ENCODE results near the gene ROR1.

ROR1 gene

GRCh38 chr1:63971557-63971956, 197.7 kb downstream of the ROR1 start:
- no peak for DNase-seq (ENCODE audit: low spot score)
- no peak overlapping the region for H3K27ac ChIP-seq (ENCODE audit: poor library complexity, severe bottlenecking)
- H3K36me3 ChIP-seq (ENCODE audit: low read depth), result no peaks in the 10 kb centered on the region
- H3K4me3 ChIP-seq (ENCODE audit: severe bottlenecking), result no peak overlapping the region
- H3K9me3 ChIP-seq (ENCODE audit: severe bottlenecking), result no peaks in the 10 kb centered on the region
- H3K27me3 ChIP-seq (ENCODE audit: insufficient read depth, poor library complexity, severe bottlenecking), result no peaks in the 10 kb centered on the region
- no peak for ATAC-seq (ENCODE audit: low read depth)
- no peak for TF ChIP-seq CTCF (IDR thresholded peaks at IDR 0.05; ENCODE audit: poor library complexity, severe bottlenecking)
- H3K4me1 ChIP-seq (ENCODE audit: insufficient read depth, poor library complexity, severe bottlenecking), result no peaks in the 10 kb centered on the region

DNA sequence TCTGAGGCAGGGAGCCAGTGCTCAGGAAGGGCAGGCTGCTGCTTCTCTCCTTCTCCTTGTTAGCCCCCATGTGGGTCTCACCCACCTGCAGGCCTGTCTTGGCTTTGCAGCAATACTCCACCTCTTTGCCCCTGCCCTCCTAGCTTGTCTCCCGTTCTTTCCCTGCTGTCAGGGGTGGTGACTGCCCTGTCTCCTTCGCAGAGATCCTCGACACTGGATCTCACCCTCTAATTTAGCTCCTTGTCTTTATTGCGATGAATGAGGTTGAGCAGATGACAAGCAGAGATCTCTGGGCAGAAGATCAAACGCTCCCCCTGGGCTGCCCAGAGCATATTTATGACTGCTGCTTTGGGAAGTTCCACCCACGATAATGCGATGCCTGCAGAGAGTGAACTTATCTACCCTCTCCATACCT, 199.2 kb downstream of the ROR1 start:
- no peak overlapping the region for H3K4me3 ChIP-seq (ENCODE audit: severe bottlenecking)
- ATAC-seq (ENCODE audit: low read depth) (no peak), DNase-seq (ENCODE audit: low spot score) (no peak)
- no peaks in the 10 kb centered on the region for H3K9me3 ChIP-seq (ENCODE audit: severe bottlenecking)
- H3K36me3 ChIP-seq (ENCODE audit: low read depth), result no peaks in the 10 kb centered on the region
- no peaks in the 10 kb centered on the region for H3K27me3 ChIP-seq (ENCODE audit: insufficient read depth, poor library complexity, severe bottlenecking)
- no peak for TF ChIP-seq CTCF (IDR thresholded peaks at IDR 0.05; ENCODE audit: poor library complexity, severe bottlenecking)
- no peak overlapping the region for H3K27ac ChIP-seq (ENCODE audit: poor library complexity, severe bottlenecking)
- H3K4me1 ChIP-seq (ENCODE audit: insufficient read depth, poor library complexity, severe bottlenecking), result no peaks in the 10 kb centered on the region

DNA sequence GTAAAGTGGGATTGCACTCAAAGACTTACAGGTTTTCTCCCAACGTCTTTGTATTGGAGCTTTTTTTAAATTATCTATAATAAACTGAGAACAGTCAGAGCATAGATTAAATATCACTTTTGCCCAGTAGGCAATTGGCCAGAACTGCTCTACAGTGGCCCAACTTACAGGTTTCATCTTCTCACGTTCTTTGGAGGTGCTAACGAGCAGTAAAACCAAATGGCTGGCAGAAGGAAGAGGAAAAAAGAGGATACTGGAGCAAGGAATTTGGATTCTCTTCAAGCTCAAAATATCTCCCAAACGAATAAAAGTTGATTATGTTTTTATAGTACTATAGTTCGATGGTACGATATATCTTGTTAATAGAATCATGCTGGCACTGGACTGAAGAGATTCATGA, 201.1 kb downstream of the ROR1 start:
- no peaks in the 10 kb centered on the region for H3K27me3 ChIP-seq (ENCODE audit: insufficient read depth, poor library complexity, severe bottlenecking)
- H3K36me3 ChIP-seq (ENCODE audit: low read depth), result no peaks in the 10 kb centered on the region
- no peak overlapping the region for H3K27ac ChIP-seq (ENCODE audit: poor library complexity, severe bottlenecking)
- H3K4me3 ChIP-seq (ENCODE audit: severe bottlenecking), result no peak overlapping the region
- DNase-seq (ENCODE audit: low spot score) (no peak), ATAC-seq (ENCODE audit: low read depth) (no peak)
- no peak for TF ChIP-seq CTCF (IDR thresholded peaks at IDR 0.05; ENCODE audit: poor library complexity, severe bottlenecking)
- no peaks in the 10 kb centered on the region for H3K4me1 ChIP-seq (ENCODE audit: insufficient read depth, poor library complexity, severe bottlenecking)
- no peaks in the 10 kb centered on the region for H3K9me3 ChIP-seq (ENCODE audit: severe bottlenecking)

- Histone ChIP-seq H3K4me3 (ENCODE audit: severe bottlenecking) (no peak overlapping the region), H3K36me3 (ENCODE audit: low read depth) (no peaks in the 10 kb centered on the region), H3K4me1 (ENCODE audit: insufficient read depth, poor library complexity, severe bottlenecking) (no peaks in the 10 kb centered on the region), H3K27ac (ENCODE audit: poor library complexity, severe bottlenecking) (no peak overlapping the region), H3K9me3 (ENCODE audit: severe bottlenecking) (no peaks in the 10 kb centered on the region), H3K27me3 (ENCODE audit: insufficient read depth, poor library complexity, severe bottlenecking) (no peaks in the 10 kb centered on the region)
- DNase-seq (ENCODE audit: low spot score), result no peak
- no peak for ATAC-seq (ENCODE audit: low read depth)
- no peak for TF ChIP-seq CTCF (IDR thresholded peaks at IDR 0.05; ENCODE audit: poor library complexity, severe bottlenecking)
Measured at GRCh38 chr1:63975481-63975880, 201.7 kb downstream of the ROR1 start.

GRCh38 chr1:63976006-63976405, 202.2 kb downstream of the ROR1 start:
- no peak for DNase-seq (ENCODE audit: low spot score)
- Histone ChIP-seq H3K4me1 (ENCODE audit: insufficient read depth, poor library complexity, severe bottlenecking) (no peaks in the 10 kb centered on the region), H3K36me3 (ENCODE audit: low read depth) (no peaks in the 10 kb centered on the region), H3K4me3 (ENCODE audit: severe bottlenecking) (no peak overlapping the region), H3K27me3 (ENCODE audit: insufficient read depth, poor library complexity, severe bottlenecking) (no peaks in the 10 kb centered on the region), H3K27ac (ENCODE audit: poor library complexity, severe bottlenecking) (no peak overlapping the region), H3K9me3 (ENCODE audit: severe bottlenecking) (no peaks in the 10 kb centered on the region)
- no peak for ATAC-seq (ENCODE audit: low read depth)
- TF ChIP-seq CTCF (IDR thresholded peaks at IDR 0.05; ENCODE audit: poor library complexity, severe bottlenecking), result no peak

Measured in RWPE2 (cell line).